Hepatocyte (in vitro differentiated cells): ENCODE results near the gene LAMA3.

Source experiments
- CTCF ChIP-seq: fragments of 200-600 bp; sonication (generic); IDR thresholded peaks from 2 replicates; pipeline ENCODE4 v1.5.1; 2016; ENCODE audit warnings: antibody characterized with exemption, mild to moderate bottlenecking; ENCODE audit not compliant: poor library complexity
- EZH2phosphoT487 ChIP-seq: fragments of 200-600 bp; sonication (generic); IDR thresholded peaks from one replicate; pipeline ENCODE4 v1.6.1; 2018; ENCODE audit warnings: antibody characterized with exemption, mild to moderate bottlenecking, low read depth, moderate library complexity; ENCODE audit not compliant: unreplicated experiment, severe bottlenecking

GRCh38 chr18:23929362-23929930, 240.2 kb downstream of the LAMA3 start:
- TF ChIP-seq CTCF, result no peak
- no peak for TF ChIP-seq EZH2phosphoT487
